ENCODE results near the gene ANO2. TPM values are rescaled to one million over a fixed set of nuclear protein-coding genes. Genes with fewer than 3 reads are reported as not detected.

ANO2 gene
- total and polyA plus RNA-seq, 2 experiments from 2014 or later = 2.3 to 4.6 TPM

DNA sequence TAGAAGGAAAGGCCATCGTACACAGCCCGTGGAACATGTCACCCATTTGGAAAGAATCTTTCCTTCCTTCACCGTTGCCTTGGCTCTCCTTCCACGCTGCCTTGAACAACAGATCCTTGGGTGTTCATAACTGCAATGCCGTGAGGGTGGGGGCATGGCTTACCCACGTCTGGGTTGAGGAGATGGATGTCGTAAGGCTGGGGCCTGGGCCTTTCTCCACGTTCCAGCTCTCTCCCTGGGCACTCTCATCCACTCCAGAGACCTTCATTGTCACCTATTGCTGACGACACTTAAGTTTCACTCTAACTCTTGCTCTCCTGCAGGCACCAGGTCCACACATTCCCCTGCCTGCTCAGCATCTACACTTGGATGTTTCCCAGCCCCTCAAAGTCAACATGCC lies 19.4 kb downstream of the ANO2 start:
- Mint-ChIP-seq H3K27ac (no peak overlapping the region), H3K9me3 (no peaks in the 10 kb centered on the region), H3K27me3 (ENCODE audit: insufficient read depth, low read depth, poor library complexity) (peaks cover 5% of the 10 kb centered on the region), H3K4me1 (peaks cover 9% of the 10 kb centered on the region), H3K36me3 (ENCODE audit: low read depth) (peaks cover 5% of the 10 kb centered on the region; the same call in 2 of the 3 replicates), H3K4me3 (no peak overlapping the region)
- no peak overlapping the region for H3K4me3 ChIP-seq
- no peaks in the 10 kb centered on the region for H3K79me2 ChIP-seq (replicated peaks; ENCODE audit: insufficient read depth)
- no peak overlapping the region for H3K4me2 ChIP-seq
- ATAC-seq (no peak), DNase-seq (ENCODE audit: low spot score) (no peak)
- no peaks in the 10 kb centered on the region for H4K20me1 ChIP-seq (replicated peaks; ENCODE audit: insufficient read depth)
- H3K4me1 ChIP-seq (ENCODE audit: insufficient read depth) = no peaks in the 10 kb centered on the region
- no peak overlapping the region for H2AFZ ChIP-seq
- H3K27me3 ChIP-seq (ENCODE audit: insufficient read depth) = no peaks in the 10 kb centered on the region
- no peaks in the 10 kb centered on the region for H3K36me3 ChIP-seq (ENCODE audit: insufficient read depth)
- TF ChIP-seq CREB1 (CRISPR knock-in tag; IDR thresholded peaks at IDR 0.05; ENCODE audit: low read depth) (no peak), ZNF331 (CRISPR knock-in tag; IDR thresholded peaks at IDR 0.05; ENCODE audit: low read depth) (no peak), REST (IDR thresholded peaks at IDR 0.05; ENCODE audit: unreplicated experiment) (no peak), ZNF114 (CRISPR knock-in tag; IDR thresholded peaks at IDR 0.05) (no peak), EZH2phosphoT487 (IDR thresholded peaks at IDR 0.05; ENCODE audit: unreplicated experiment) (no peak), JUNB (IDR thresholded peaks at IDR 0.05; ENCODE audit: unreplicated experiment) (no peak), ZNF462 (CRISPR knock-in tag; IDR thresholded peaks at IDR 0.05) (no peak)
- H3F3A ChIP-seq (replicated peaks; ENCODE audit: low read depth) = no peaks in the 10 kb centered on the region
- peaks cover 8% of the 10 kb centered on the region; the same call in 1 of the 2 replicates for H3K9me2 ChIP-seq (ENCODE audit: insufficient read depth)
- no peak overlapping the region for H3K27ac ChIP-seq (ENCODE audit: low read depth)

Data from GM23338 (cell line).